H1 (cell line): ENCODE measurements around the gene TLR2. TPM values are rescaled to one million over a fixed set of nuclear protein-coding genes. Genes with fewer than 3 reads are reported as not detected.

Experiments used
- GABPA ChIP-seq: IDR thresholded peaks from 2 replicates; pipeline ENCODE4 v1.6.1; 2011; ENCODE audit warnings: mild to moderate bottlenecking, low read length, moderate library complexity, borderline replicate concordance; ENCODE audit not compliant: insufficient read depth
- JUN ChIP-seq: IDR thresholded peaks from 2 replicates; pipeline ENCODE4 v1.6.1; 2011; ENCODE audit warnings: low read depth, mild to moderate bottlenecking, improper control_type of control experiment, low read length
- polyA plus RNA-seq, 7 experiments: library from polyadenylated mRNA; depleted of rRNA in 3 of 7; stranded (reverse) in 5 of 7; unstranded in 2 of 7; fragments of >200 nt in 5 of 7; fragments of 200-250 nt in 2 of 7; gene quantifications; 1 replicate in 5 of 7; 2 replicates in 1 of 7; 4 replicates in 1 of 7; pipeline versions ENCODE4 v1.2.1 to v1.2.3, GENCODE V29; 2011 to 2013; ENCODE audit warnings: missing spikeins in 2 of 7, mixed read lengths in 2 of 7
- total RNA-seq: library from RNA; stranded (reverse); fragmentation: NEBNext Ultra II Directional; extraction: Animal tissue kit (Norgen Biotek cat#: 25700); gene quantifications from 2 replicates; pipeline ENCODE4 v1.2.1, GENCODE V29; 2021
- TF ChIP-seq, protein P1 (sequence below): IDR thresholded peaks from 2 replicates; pipeline ENCODE4 v1.6.1; 2011; ENCODE audit warnings: low read depth, mild to moderate bottlenecking, low read length; ENCODE audit not compliant: insufficient read depth

TLR2 gene
- total and polyA plus RNA-seq, 2 of the 8 experiments (the other 6 are each of a cell fraction or from before 2014, with no cell fraction given), result 1.3 TPM

DNA sequence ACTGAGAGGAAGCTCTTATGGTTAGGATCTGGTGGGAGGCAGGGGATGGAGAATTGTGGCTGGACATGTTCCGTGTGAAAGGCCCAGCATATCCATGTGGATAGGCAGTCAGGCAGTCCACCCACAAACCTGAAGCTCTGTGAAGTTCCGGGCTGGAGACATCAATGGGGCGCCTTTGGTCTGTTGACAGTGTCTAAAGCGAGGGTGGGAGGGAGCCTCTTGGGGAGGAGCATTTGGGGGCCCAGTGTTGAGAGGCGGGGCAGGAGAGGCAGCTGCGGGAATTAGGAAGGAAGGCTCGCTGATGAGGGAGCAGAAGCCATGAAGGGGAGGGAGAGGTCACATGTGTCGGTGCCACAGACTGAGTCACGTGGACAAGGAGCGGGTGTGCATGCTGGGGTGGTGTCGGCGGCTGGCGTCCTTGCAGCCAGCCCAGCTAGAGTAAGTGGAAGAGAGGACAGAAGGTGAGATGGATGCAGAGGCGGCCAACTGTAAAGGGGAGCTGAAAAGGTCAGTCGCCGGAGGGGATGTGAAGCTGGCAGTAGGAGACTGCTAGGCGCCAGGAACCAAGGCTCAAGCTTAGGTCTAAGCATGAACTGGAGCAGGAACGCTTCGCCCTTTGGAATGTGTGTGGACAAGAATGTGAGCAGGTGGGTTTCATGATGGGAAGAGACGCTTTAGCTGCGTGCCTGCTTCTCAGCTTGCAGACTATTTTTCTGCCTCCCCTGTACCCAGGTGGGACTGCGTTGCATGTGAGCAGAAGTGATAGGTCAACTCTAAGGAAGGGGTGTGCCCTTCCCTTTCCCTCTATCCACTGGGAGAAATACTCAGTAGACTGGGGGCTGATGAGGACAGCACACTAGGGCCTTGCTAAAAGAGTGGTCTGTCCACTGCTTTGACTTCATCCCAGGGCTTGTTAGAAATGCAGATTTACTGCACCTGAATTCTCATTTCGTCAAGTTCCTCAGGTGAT lies 44.0 kb upstream of the TLR2 start (continued):
- TF ChIP-seq, protein P1, sequence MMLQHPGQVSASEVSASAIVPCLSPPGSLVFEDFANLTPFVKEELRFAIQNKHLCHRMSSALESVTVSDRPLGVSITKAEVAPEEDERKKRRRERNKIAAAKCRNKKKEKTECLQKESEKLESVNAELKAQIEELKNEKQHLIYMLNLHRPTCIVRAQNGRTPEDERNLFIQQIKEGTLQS, result no peak
- no peak for TF ChIP-seq JUN
- TF ChIP-seq GABPA, result no peak
- TF ChIP-seq, all 59 proteins: peak for 0
